OCI-M1 (cell line): ENCODE data around the gene PPARA.
A peak's percentile ranks its signal among the peaks of the same experiment; 100 is the strongest.
"Not testable (repeated sequence)": the region's sequence is repeated elsewhere in the genome, so short reads cannot be mapped to it uniquely, and the experiment has no call there.

Experiments used
- DNase-seq: peaks from one replicate; lab custom pipeline; 2025; lab: John Stamatoyannopoulos, UW

PPARA gene

GRCh38 chr22:46246178-46246577 is 95.9 kb downstream of the PPARA start:
- DNase-seq: no peak

- no peak for DNase-seq
These were observed 97.2 kb downstream of the PPARA start for GRCh38 chr22:46247443-46247975.

- peak; percentile 94 for DNase-seq
These were observed 99.9 kb downstream of the PPARA start, which contains the start of gene CDPF1 for GRCh38 chr22:46250035-46250782. TSS of gene CDPF1 (minus strand) at chr22:46250293. CDS start at chr22:46248284, 2,009 bp downstream.

- DNase-seq: peak; percentile 55
These were observed 100.4 kb downstream of the PPARA start for GRCh38 chr22:46250783-46251125.

GRCh38 chr22:46251266-46251665 is 100.9 kb downstream of the PPARA start:
- peak; percentile 55 for DNase-seq

- peak; percentile 42 for DNase-seq
These were observed 101.6 kb downstream of the PPARA start for GRCh38 chr22:46251816-46252380.

- no peak for DNase-seq
These were observed 106.1 kb downstream of the PPARA start for GRCh38 chr22:46256358-46256958.

- no peak for DNase-seq
These were observed 109.0 kb downstream of the PPARA start for GRCh38 chr22:46259374-46259773.

GRCh38 chr22:46260038-46260437 is 109.7 kb downstream of the PPARA start:
- DNase-seq: no peak

- DNase-seq: no peak
These were observed 112.3 kb downstream of the PPARA start for GRCh38 chr22:46262449-46263215.

- no peak for DNase-seq
These were observed 112.9 kb downstream of the PPARA start, which contains the start of gene PKDREJ for GRCh38 chr22:46263216-46263590. TSS of gene PKDREJ (minus strand) at chr22:46263343. CDS start at chr22:46263322, 21 bp downstream.

- not testable (repeated sequence) for DNase-seq
These were observed 114.2 kb downstream of the PPARA start for GRCh38 chr22:46264520-46264919.

- not testable (repeated sequence) for DNase-seq
These were observed 115.3 kb downstream of the PPARA start for GRCh38 chr22:46265627-46266026.

GRCh38 chr22:46267431-46268279 is 117.3 kb downstream of the PPARA start, which contains the start of gene TTC38:
TSS of gene TTC38 (plus strand) at chr22:46268008. CDS start at chr22:46268040, 32 bp downstream.
- DNase-seq: peak; percentile 92

- DNase-seq: no peak
These were observed 119.2 kb downstream of the PPARA start for GRCh38 chr22:46269564-46269963.

- no peak for DNase-seq
These were observed 121.9 kb downstream of the PPARA start for GRCh38 chr22:46272196-46272595.

- no peak for DNase-seq
These were observed 122.6 kb downstream of the PPARA start for GRCh38 chr22:46272762-46273431.

- DNase-seq: no peak
These were observed 123.3 kb downstream of the PPARA start for GRCh38 chr22:46273432-46274148.

- no peak for DNase-seq
These were observed 124.1 kb downstream of the PPARA start for GRCh38 chr22:46274381-46274780.
